HG03280 (cell line): ENCODE measurements around the gene SYK.

Source experiments
- ATAC-seq: cut with Tn5 transposase; IDR thresholded peaks from one replicate; pipeline ENCODE4 v1.9.1; 2021; ENCODE audit warnings: mild to moderate bottlenecking, moderate library complexity; ENCODE audit not compliant: unreplicated experiment

The SYK gene

DNA sequence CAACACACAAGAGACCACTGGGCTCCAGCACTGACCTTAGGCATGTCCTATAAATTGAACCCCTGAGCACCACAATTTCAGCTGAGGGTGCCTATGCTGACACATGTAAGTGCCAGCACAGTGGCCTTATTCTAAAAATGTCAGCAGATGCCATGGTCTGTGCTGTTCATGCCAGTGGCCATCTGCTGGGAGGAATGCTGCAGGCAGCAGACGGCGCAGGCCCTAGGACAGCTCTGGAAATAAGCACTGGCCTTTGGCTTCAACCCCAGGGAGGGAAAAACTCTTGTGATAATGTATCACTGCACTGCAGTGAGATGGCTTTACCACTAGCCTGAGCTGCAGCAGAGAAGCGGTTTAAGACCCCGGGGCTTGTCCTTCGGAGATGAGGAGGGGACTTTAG is 98.5 kb downstream of the SYK start:
- ATAC-seq = no peak

- ATAC-seq = no peak
Measured at GRCh38 chr9:90901933-90902332, 100.3 kb downstream of the SYK start.

DNA sequence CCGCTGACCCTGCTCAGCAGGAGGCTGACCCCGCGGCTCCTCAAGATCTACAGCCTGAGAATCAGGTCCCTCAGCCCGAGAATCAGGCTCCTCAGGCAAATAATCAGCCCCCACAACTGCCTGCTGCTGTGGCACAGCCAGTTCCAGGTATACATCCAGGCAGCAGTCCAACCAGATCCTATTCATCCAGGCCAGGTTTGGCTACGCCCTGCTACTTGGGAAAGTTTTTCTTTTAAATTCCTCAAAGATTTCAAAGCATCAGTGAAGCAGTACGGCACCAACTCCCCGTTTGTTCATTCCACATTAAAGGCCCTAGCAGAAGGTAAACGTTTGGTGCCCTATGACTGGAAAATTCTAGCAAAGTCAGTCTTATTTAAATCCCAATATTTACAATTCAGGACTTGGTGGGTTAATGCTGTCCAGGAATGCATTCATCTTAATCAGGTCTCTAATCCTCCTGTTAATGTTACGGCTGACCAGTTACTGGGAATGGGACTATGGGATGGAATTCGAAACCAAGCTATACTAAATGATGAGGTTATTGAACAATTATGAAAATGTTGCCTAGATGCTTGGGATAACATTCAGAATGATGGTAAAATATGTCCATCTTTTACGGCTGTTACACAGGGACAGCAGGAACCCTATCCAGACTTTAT is 102.3 kb downstream of the SYK start:
- ATAC-seq = no peak

DNA sequence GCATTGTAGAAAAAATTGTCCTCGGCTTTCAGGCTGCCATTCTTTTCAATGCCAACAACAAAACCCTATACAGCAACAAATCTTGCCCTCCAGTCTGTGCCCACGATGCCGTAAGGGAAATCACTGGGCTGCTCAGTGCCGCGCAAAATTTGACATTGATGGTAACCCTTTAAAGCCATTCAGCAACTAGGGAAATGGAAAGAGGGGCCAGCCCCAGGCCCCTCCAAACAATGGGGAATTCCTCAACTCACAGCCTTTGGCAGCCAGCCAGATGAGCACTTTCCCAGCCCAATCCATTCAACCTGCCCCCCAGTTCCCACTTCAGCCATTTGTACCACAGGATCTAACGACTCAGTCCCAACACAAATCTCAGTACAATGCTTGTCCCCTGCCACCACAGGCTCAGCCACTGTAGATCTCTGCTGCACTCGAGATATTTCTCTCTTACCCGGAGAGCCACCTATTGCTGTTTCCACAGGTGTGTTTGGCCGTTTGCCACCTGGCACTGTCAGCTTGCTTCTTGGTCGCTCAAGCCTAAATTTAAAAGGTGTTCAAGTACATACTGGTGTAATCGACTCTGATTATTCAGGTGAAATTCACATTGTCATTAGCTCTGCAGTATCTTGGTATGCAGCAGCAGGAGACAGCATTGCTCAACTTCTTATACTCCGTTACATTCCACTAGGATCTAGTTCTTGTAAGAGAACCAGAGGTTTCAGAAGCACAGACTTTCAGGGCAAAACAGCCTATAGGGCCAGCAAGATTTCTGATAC is 103.3 kb downstream of the SYK start:
- ATAC-seq = no peak

DNA sequence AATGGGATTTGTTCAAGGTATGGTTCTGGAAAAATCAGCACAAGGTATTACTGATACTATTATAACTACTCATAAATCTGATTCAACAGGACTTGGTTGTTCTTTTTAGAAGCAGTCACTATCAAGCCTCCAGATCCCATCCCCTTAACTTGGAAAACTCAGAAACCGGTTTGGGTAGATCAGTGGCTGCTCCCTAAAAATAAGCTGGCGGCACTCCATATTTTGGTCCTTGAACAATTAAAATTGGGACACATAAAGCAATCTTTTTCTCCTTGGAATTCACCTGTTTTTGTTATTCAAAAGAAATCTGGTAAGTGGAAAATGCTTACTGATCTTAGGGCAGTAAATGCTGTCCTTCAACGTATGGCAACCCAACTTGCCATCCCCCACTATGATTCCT is 104.2 kb downstream of the SYK start:
- ATAC-seq = no peak

GRCh38 chr9:90906316-90907055 is 104.9 kb downstream of the SYK start:
- ATAC-seq = no peak

DNA sequence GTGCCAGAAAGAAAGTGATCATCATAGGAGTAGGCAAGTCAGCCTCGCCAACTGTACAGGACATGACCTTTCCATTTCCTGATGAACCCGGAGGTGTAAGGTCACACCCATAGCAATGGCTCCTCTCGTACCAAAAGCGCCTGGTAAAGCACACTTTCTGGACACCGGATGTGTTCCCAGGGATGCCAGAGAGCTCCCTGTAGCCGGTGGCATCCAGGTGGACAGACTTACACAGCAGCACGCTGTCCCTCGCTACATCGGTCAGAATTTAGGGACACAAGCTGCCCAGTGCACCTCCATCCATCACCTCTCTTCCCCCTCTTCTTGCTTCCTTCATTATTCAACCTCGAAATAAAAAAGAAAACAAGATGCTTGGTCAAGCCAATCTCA is 105.4 kb downstream of the SYK start:
- ATAC-seq = no peak

DNA sequence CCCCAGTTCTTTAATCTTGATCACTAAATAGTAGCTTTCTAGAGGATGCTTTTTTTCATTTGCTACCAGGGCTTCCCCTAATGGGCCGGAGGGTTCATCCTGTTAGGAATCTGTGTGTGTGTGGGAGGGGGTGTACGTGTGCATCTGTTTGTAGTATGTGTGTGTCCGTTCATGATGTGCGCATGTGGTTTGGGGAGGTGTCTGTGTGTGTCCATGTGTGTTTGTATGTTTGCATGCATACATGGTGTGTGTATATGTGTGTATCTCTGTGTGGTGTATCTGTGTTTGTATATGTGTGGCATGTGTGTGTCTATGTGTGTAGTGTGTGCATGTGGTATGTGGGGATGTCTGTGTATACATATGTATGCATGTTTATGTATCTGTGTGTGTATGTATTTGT is 106.2 kb downstream of the SYK start:
- ATAC-seq = no peak

GRCh38 chr9:90909225-90909624 is 107.6 kb downstream of the SYK start:
- ATAC-seq = no peak

DNA sequence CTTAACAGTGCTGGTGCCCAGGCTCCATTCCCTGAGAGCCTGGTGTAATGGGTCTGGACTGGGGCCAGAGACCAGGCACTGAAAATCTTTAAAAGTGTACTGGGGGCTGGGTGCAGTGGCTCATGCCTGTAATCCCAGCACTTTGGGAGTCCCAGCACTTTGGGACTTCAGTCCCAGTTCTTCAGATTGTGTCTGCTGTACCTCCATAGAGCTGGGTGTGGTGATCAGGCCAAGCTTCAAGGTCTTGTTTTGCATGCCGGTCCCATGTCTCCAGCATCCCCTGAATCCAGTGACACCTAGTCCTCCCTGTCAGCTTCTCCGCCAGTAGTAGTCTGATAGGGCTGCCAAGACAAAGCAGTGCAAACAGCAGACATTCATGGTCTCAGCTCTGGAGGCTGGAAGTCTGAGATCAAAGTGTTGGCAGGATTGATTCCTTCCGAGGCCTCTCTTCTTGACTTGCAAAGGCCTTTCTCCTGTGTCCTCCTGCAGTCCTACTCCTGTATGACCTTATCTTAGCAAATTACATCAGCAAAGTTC is 108.2 kb downstream of the SYK start:
- no peak for ATAC-seq

- no peak for ATAC-seq
Measured at GRCh38 chr9:90914196-90914595, 112.6 kb downstream of the SYK start.

- ATAC-seq = peak; percentile 87
Measured at GRCh38 chr9:90914868-90915483, 113.4 kb downstream of the SYK start.

- ATAC-seq = no peak
Measured at GRCh38 chr9:90915693-90916092, 114.1 kb downstream of the SYK start.

- ATAC-seq = no peak
Measured at GRCh38 chr9:90916147-90916734, 114.6 kb downstream of the SYK start.

DNA sequence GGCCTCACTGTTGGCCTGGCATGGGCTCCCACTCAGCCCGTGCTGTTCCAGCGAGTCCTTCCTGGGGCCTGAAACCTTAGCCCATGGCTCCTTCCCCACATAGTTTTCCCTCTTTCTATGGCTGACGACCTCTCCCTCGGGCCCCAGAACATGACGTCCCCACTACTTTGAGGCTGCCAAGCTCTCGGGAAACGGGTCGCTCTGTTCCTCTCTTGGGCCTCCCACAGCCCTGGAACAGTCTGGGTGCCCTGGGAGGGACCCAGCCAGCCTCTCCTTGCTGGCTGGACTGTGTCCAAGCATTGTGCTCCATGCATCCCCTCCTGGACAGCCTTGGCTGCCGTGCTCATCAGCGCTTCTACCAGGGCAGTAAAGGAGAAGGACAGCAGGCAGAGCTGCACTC is 118.3 kb downstream of the SYK start:
- no peak for ATAC-seq

- ATAC-seq = no peak
Measured at GRCh38 chr9:90921104-90921503, 119.5 kb downstream of the SYK start.

- ATAC-seq = no peak
Measured at GRCh38 chr9:90921969-90922368, 120.3 kb downstream of the SYK start.

DNA sequence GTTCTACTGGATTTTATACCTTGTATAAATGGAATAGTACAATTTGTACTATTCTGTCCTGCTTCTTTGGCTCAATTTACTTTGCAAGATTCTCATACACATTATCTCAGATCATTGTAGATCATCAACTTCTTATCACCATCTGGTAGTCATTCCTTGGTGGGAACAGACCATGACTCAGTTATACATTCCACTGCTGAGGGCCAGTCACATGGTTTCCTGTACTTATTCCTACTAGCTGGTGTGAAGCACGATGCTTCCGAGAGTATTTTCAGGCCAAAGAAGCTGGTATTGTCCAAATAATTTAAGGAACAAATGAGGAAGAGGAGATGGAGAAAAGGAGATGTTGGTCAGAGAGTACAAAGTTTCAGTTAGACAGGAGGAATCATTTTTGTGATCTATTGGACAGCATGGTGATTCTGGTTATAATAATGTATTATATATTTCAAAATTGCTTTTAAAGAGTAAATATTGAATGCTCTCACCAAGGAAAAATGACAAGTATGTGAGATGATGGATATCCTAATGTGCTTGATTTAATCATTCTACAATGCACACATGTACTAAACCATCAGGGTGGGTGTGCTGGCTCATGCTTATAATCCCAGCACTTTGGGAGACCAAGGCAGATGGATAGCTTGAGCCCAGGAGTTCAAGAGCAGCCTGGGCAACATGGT is 124.1 kb downstream of the SYK start:
- ATAC-seq = no peak

DNA sequence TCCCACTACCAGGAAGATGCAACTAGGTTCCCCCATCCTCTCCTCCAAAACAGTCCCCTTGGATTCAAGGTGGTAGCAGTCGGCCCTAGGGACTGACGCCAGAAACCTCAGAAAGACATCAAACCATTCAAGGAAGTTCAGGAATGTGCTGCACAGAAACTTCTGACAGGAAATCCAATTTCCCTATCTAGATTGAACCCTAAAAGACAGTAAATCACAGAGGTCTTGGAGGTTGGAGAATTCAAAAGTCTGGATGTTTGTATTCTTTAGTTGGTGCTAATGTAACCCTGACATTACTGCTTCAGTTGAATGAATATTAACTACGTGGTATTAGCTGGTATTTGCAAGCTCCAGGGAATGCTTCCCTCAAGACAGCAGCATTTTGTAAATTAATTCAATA is 125.3 kb downstream of the SYK start:
- ATAC-seq = no peak

DNA sequence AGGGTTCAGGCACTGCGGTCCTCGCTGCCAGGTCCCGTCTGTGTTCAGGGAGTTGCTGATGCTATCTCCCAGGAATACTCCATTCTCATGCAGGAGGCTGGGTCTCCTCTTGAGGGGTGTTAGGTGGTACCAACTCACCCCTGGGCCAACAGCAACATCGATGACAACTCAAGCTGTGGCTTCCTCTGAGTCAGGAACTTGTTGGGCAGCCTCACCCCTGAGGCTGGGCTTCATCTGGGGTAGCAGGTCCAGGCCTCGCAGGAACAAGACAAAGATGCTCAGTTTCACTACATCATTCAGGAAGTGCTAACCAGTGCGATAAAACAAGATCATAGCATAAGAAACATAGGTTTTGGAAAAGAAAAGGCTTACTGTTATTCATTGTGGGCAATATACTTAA is 125.9 kb downstream of the SYK start:
- ATAC-seq = no peak
